ENCODE data around the gene TASL.

DNA sequence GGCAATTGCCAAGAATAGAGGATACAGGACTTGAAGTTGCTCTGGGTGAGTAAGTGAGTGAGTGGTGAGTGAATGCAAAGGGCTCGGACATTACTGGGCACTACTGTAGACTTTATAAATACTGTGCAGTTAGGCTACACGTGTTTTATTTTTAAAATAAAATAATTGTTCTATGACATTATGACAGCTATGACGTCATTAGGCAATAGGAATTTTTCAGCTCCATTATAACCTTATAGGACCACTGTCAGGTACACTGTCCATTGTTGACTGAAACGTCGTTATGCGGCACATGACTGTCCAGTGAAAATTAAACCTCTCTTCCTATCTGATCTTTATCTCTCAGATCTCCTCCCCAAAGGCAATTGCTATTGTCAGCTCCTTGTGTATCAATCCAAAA lies 5.1 kb upstream of the TASL start:
- TF ChIP-seq, protein P1, sequence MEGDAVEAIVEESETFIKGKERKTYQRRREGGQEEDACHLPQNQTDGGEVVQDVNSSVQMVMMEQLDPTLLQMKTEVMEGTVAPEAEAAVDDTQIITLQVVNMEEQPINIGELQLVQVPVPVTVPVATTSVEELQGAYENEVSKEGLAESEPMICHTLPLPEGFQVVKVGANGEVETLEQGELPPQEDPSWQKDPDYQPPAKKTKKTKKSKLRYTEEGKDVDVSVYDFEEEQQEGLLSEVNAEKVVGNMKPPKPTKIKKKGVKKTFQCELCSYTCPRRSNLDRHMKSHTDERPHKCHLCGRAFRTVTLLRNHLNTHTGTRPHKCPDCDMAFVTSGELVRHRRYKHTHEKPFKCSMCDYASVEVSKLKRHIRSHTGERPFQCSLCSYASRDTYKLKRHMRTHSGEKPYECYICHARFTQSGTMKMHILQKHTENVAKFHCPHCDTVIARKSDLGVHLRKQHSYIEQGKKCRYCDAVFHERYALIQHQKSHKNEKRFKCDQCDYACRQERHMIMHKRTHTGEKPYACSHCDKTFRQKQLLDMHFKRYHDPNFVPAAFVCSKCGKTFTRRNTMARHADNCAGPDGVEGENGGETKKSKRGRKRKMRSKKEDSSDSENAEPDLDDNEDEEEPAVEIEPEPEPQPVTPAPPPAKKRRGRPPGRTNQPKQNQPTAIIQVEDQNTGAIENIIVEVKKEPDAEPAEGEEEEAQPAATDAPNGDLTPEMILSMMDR (IDR thresholded peaks at IDR 0.05): no peak
- no peak for TF ChIP-seq POLR2A (IDR thresholded peaks at IDR 0.05)
